Choroid plexus epithelial cell (primary cell): ENCODE data around the gene CEP135.
A peak's percentile ranks its signal among the peaks of the same experiment; 100 is the strongest.

Source experiments
- DNase-seq: peaks from one replicate; pipeline ENCODE4 v3.0.0-alpha.2; 2010; ENCODE audit warnings: low read depth
- H3K4me3 ChIP-seq: 2 replicates; pipeline ENCODE4 v1.5.1; 2011; ENCODE audit warnings: low read depth, mild to moderate bottlenecking, control low read depth, low read length, moderate library complexity
- CTCF ChIP-seq: conservative IDR thresholded peaks from 2 replicates; pipeline ENCODE4 v1.5.1; 2011; ENCODE audit warnings: low read depth, mild to moderate bottlenecking, control low read depth, inconsistent platforms, low read length, moderate library complexity

The CEP135 gene

GRCh38 chr4:55910140-55910539, 38.6 kb upstream of the CEP135 start:
- no peak overlapping the region for H3K4me3 ChIP-seq
- no peak for TF ChIP-seq CTCF
- peak; percentile 73 for DNase-seq

GRCh38 chr4:55912249-55912648, 36.5 kb upstream of the CEP135 start:
- no peak for DNase-seq
- no peak overlapping the region for H3K4me3 ChIP-seq
- no peak for TF ChIP-seq CTCF

GRCh38 chr4:55920571-55920970, 28.2 kb upstream of the CEP135 start:
- no peak overlapping the region for H3K4me3 ChIP-seq
- peak; percentile 63 for DNase-seq
- TF ChIP-seq CTCF = no peak

- DNase-seq = no peak
- TF ChIP-seq CTCF = no peak
- H3K4me3 ChIP-seq = no peak overlapping the region
These were observed 27.7 kb upstream of the CEP135 start for GRCh38 chr4:55921093-55921492.

GRCh38 chr4:55925241-55925640, 23.5 kb upstream of the CEP135 start:
- TF ChIP-seq CTCF = no peak
- H3K4me3 ChIP-seq = no peak overlapping the region
- no peak for DNase-seq

GRCh38 chr4:55926610-55927009, 22.1 kb upstream of the CEP135 start:
- DNase-seq = no peak
- TF ChIP-seq CTCF = no peak
- no peak overlapping the region for H3K4me3 ChIP-seq

GRCh38 chr4:55927803-55928437, 20.8 kb upstream of the CEP135 start:
- no peak overlapping the region for H3K4me3 ChIP-seq
- peak; percentile 22 for DNase-seq
- TF ChIP-seq CTCF = no peak
